Gastrocnemius medialis (tissue), 4 donors: ENCODE data around the gene BPIFB1. TPM values are rescaled to one million over a fixed set of nuclear protein-coding genes. Genes with fewer than 3 reads are reported as not detected.

Experiments
- ATAC-seq, 2 donors: fragments of 150-250 bp; one replicate each; pipeline ENCODE4 v1.9.1; 2016
- DNase-seq, 2 donors: peaks; one replicate each; pipeline ENCODE4 v3.0.0-alpha.2; 2019
- H3K27ac ChIP-seq, 4 donors: fragments of 200-600 bp; sonication (generic); 1 replicate in 1 of 4; 2 replicates in 3 of 4; pipeline ENCODE4 v1.5.1; 2016 to 2018; ENCODE audit warnings: mild to moderate bottlenecking in 2 of 4, moderate library complexity in 1 of 4
- H3K27me3 ChIP-seq, 3 donors: fragments of 200-600 bp; sonication (generic) in 2 of 3; 1 replicate in 1 of 3; 2 replicates in 2 of 3; pipeline versions ENCODE4 v1.5.1 to v1.6.0; 2016 to 2019; ENCODE audit warnings: mild to moderate bottlenecking in 1 of 3, moderate library complexity in 1 of 3
- H3K36me3 ChIP-seq, 2 donors: fragments of 200-600 bp; sonication (generic) in 1 of 2; one replicate each; pipeline ENCODE4 v1.5.1; 2017 to 2018
- H3K4me1 ChIP-seq, 2 donors: fragments of 200-600 bp; sonication (generic) in 1 of 2; one replicate each; pipeline ENCODE4 v1.5.1; 2016 to 2017; ENCODE audit warnings: mild to moderate bottlenecking in 2 of 2
- H3K4me3 ChIP-seq, 4 donors: fragments of 200-600 bp; sonication (generic) in 3 of 4; 1 replicate in 1 of 4; 2 replicates in 3 of 4; pipeline ENCODE4 v1.5.1; 2016 to 2019; ENCODE audit warnings: mild to moderate bottlenecking in 2 of 4
- H3K9me3 ChIP-seq, 3 donors: fragments of 200-600 bp; sonication (generic) in 2 of 3; 1 replicate in 1 of 3; 2 replicates in 2 of 3; pipeline ENCODE4 v1.5.1; 2016 to 2019
- POLR2A ChIP-seq, 2 donors: fragments of 450-650 bp; IDR thresholded peaks; one replicate each; pipeline ENCODE4 v1.6.1; 2017; ENCODE audit warnings: antibody characterized with exemption in 2 of 2, mild to moderate bottlenecking in 2 of 2, moderate library complexity in 2 of 2
- in situ Hi-C, 4 donors: fragments of 200-750 bp; cut with MboI; loops; one replicate each; pipeline versions ENCODE4 v1.15.0 to v1.8.0; 2017; ENCODE audit warnings: low sequenced_read_pairs in 4 of 4
- intact Hi-C: fragments of 100-400 bp; cut with DNase I; formaldehyde crosslinking; loops from one replicate; pipeline ENCODE4 v1.15.1; 2023; ENCODE audit warnings: low total_unique reads
- total RNA-seq, 4 donors: library from RNA; depleted of rRNA; stranded (reverse); fragments of >200 nt; gene quantifications; one replicate each; pipeline versions ENCODE4 v1.1.0 to v1.2.3, GENCODE V29; 2016
- TF ChIP-seq, protein P1 (sequence below), 5 experiments: fragments of 450-650 bp in 3 of 5; fragments of 200-600 bp in 2 of 5; sonication (generic) in 2 of 5; IDR thresholded peaks in 4 of 5; conservative IDR thresholded peaks in 1 of 5; 1 replicate in 4 of 5; 2 replicates in 1 of 5; pipeline ENCODE4 v1.5.1; 2016 to 2019; ENCODE audit warnings: antibody characterized with exemption in 5 of 5, mild to moderate bottlenecking in 3 of 5, moderate library complexity in 3 of 5

BPIFB1 gene
- total RNA-seq, 4 donors from 2014 or later = not detected

DNA sequence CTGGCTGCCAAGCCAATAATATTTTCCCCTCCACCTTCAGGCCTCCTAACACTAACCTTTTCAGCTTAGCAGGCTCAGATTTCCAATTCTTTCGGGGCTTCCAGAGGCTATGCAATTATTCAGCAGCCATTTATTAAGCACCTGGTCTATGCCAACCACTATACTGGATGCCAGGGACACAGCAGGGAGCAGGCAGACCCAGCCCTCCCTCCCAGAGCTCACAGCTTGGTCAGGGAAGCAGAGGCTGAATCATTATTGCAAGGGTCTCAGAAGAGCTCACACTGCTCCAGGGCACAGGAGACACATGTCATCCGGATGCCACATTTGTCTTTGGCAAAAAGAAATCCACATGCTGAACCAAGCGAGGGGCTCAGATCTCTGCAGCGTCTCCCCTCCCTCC is 1.3 kb downstream of the BPIFB1 start:
- in situ Hi-C loops (loop anchor here in 2 of 4 donors (25.0 kb wide), 2 partner anchors 372 to 497 kb away; no protein-coding TSS in a partner anchor), intact Hi-C loops (no loop called here)
- no peak for ATAC-seq
- Histone ChIP-seq H3K4me1 (no peaks in the 10 kb centered on the region), H3K9me3 (no peaks in the 10 kb centered on the region), H3K4me3 (no peak overlapping the region), H3K36me3 (no peaks in the 10 kb centered on the region), H3K27me3 (peaks cover 3 to 13% (median 5%) of the 10 kb centered on the region in 3 donors), H3K27ac (no peak overlapping the region)
- DNase-seq = no peak
- TF ChIP-seq POLR2A (IDR thresholded peaks at IDR 0.05) = no peak
- TF ChIP-seq, protein P1, sequence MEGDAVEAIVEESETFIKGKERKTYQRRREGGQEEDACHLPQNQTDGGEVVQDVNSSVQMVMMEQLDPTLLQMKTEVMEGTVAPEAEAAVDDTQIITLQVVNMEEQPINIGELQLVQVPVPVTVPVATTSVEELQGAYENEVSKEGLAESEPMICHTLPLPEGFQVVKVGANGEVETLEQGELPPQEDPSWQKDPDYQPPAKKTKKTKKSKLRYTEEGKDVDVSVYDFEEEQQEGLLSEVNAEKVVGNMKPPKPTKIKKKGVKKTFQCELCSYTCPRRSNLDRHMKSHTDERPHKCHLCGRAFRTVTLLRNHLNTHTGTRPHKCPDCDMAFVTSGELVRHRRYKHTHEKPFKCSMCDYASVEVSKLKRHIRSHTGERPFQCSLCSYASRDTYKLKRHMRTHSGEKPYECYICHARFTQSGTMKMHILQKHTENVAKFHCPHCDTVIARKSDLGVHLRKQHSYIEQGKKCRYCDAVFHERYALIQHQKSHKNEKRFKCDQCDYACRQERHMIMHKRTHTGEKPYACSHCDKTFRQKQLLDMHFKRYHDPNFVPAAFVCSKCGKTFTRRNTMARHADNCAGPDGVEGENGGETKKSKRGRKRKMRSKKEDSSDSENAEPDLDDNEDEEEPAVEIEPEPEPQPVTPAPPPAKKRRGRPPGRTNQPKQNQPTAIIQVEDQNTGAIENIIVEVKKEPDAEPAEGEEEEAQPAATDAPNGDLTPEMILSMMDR (IDR thresholded peaks at IDR 0.05 in 4 of 5, conservative IDR thresholded peaks at IDR 0.05 in 1 of 5) = no peak

DNA sequence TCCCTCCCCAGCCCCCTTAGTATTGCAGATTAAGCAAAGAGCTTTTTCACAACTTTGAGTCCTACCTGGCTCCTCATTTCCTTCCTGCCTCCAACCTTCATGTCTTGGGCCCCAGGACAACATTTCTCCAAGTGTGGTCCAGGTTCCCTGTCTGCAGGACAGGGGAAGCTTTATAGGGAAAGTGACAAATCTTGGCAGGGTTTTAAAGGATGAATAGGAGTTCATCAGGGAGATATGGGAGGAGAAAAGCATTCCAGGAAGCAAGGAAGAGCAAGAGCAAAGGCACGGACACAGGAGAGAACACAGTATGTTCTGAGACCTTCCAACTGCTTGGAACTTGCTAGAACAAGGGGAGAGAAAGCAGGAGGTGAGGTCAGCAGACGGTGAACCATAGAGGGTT is 1.9 kb downstream of the BPIFB1 start:
- Histone ChIP-seq H3K4me3 (no peak overlapping the region), H3K4me1 (no peaks in the 10 kb centered on the region), H3K27me3 (peaks cover 3 to 13% (median 3%) of the 10 kb centered on the region in 3 donors), H3K27ac (no peak overlapping the region), H3K9me3 (no peaks in the 10 kb centered on the region), H3K36me3 (no peaks in the 10 kb centered on the region)
- ATAC-seq (no peak), DNase-seq (no peak)
- intact Hi-C loops (no loop called here), in situ Hi-C loops (loop anchor here in 2 of 4 donors (25.0 kb wide), 2 partner anchors 373 to 498 kb away; no protein-coding TSS in a partner anchor)
- no peak for TF ChIP-seq POLR2A (IDR thresholded peaks at IDR 0.05)
- TF ChIP-seq, protein P1 (IDR thresholded peaks at IDR 0.05 in 4 of 5, conservative IDR thresholded peaks at IDR 0.05 in 1 of 5) = no peak

DNA sequence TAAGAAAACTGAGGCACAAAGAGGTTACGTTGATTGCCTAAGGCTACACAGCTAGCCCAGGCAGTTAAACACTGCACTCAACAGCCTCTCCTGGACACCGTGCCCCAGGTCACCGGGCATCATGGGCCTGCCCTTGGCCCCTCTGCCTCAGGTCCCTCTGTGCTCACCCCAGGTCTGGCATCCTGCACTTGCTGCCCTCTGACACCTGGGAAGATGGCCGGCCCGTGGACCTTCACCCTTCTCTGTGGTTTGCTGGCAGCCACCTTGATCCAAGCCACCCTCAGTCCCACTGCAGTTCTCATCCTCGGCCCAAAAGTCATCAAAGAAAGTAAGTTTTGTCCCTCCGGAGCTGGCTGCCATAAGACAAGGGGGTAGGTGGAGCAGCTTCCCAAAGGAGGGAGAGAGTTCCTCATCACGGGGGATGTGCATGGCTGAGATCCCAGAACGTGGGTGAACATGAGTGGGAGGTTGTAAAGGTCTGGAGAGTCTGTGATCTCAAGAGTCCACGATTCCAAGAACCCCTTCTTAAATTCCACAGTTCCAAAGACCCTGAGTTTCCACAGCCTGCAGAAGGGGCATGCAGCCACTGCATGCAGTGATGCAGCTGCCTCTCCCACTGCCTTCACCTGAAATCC is 3.0 kb downstream of the BPIFB1 start:
- H3K27me3 ChIP-seq = peaks cover 3 to 13% (median 3%) of the 10 kb centered on the region in 3 donors
- H3K9me3 ChIP-seq = no peaks in the 10 kb centered on the region
- H3K4me1 ChIP-seq = no peaks in the 10 kb centered on the region
- no peak overlapping the region for H3K4me3 ChIP-seq
- no peak overlapping the region for H3K27ac ChIP-seq
- in situ Hi-C loops = loop anchor here in 2 of 4 donors (25.0 kb wide), 2 partner anchors 374 to 499 kb away; no protein-coding TSS in a partner anchor
- intact Hi-C loops = no loop called here
- ATAC-seq (no peak), DNase-seq (no peak)
- no peak for TF ChIP-seq POLR2A (IDR thresholded peaks at IDR 0.05)
- TF ChIP-seq, protein P1 (IDR thresholded peaks at IDR 0.05 in 4 of 5, conservative IDR thresholded peaks at IDR 0.05 in 1 of 5) = no peak
- H3K36me3 ChIP-seq = no peaks in the 10 kb centered on the region

DNA sequence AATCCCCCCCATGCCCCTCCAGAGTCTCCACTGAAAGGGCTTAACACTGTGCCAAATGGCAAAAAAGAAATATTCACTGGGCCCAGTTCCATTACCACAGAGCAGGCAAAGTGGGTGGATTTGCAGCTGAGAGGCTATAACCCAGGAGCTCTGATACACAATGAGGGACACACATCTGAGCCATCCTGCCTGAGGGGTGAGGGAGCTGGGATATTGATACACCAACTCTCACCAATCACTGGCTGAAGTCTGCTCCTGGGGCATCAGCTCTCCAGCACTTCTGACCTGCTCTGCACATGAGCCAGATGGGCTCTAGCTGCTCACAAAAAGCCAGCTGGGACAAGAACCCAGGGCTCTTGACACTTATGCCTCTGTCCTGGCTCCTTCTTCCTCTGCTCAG is 4.9 kb downstream of the BPIFB1 start:
- no peak overlapping the region for H3K27ac ChIP-seq
- ATAC-seq = no peak
- H3K4me3 ChIP-seq = no peak overlapping the region
- no peaks in the 10 kb centered on the region for H3K9me3 ChIP-seq
- no peak for DNase-seq
- in situ Hi-C loops (loop anchor here in 2 of 4 donors (25.0 kb wide), 2 partner anchors 376 to 501 kb away; no protein-coding TSS in a partner anchor), intact Hi-C loops (no loop called here)
- no peaks in the 10 kb centered on the region for H3K36me3 ChIP-seq
- H3K27me3 ChIP-seq = peaks cover 3 to 13% (median 4%) of the 10 kb centered on the region in 3 donors
- no peak for TF ChIP-seq POLR2A (IDR thresholded peaks at IDR 0.05)
- TF ChIP-seq, protein P1 (IDR thresholded peaks at IDR 0.05 in 4 of 5, conservative IDR thresholded peaks at IDR 0.05 in 1 of 5) = no peak
- no peaks in the 10 kb centered on the region for H3K4me1 ChIP-seq
